ENCODE results near the gene UBL4B. TPM values are rescaled to one million over a fixed set of nuclear protein-coding genes. Genes with fewer than 3 reads are reported as not detected.

The UBL4B gene
- polyA plus RNA-seq, 1 donor (not counting 4 experiments of a cell fraction or from before 2014, with no cell fraction given): not detected

- H3K9me1 ChIP-seq (ENCODE audit: control insufficient read depth, extremely low read depth, insufficient read depth, low read length): no peaks in the 10 kb centered on the region
- no peak overlapping the region for H2AFZ ChIP-seq (ENCODE audit: control insufficient read depth, low read length)
- peaks cover 9% of the 10 kb centered on the region for H3K9me3 ChIP-seq (ENCODE audit: control insufficient read depth, low read depth, low read length)
- no peak overlapping the region for H3K4me2 ChIP-seq (ENCODE audit: control insufficient read depth, extremely low read depth, insufficient read depth, low read depth, low read length)
- H3K79me2 ChIP-seq (ENCODE audit: control insufficient read depth, insufficient read depth, low read length): no peaks in the 10 kb centered on the region
- peaks cover 74% of the 10 kb centered on the region for H3K27me3 ChIP-seq (ENCODE audit: control insufficient read depth, extremely low read depth, insufficient read depth, low read length)
- no peaks in the 10 kb centered on the region for H3K36me3 ChIP-seq (ENCODE audit: control insufficient read depth in 2 of 2, extremely low read depth in 1 of 2, insufficient read depth in 2 of 2, low read length in 2 of 2)
- H3K9ac ChIP-seq (ENCODE audit: control insufficient read depth, extremely low read depth, insufficient read depth, low read length): no peak overlapping the region
- FAIRE-seq: no peak
- H4K20me1 ChIP-seq (ENCODE audit: control insufficient read depth, extremely low read depth, insufficient read depth, low read length): no peaks in the 10 kb centered on the region
- no peaks in the 10 kb centered on the region for H3K4me1 ChIP-seq (ENCODE audit: control insufficient read depth, extremely low read depth, insufficient read depth, low read length)
- no peak overlapping the region for H3K4me3 ChIP-seq (ENCODE audit: control insufficient read depth in 2 of 3, extremely low read depth in 1 of 3, insufficient read depth in 2 of 3, low read depth in 1 of 3, low read length in 3 of 3)
- no peak overlapping the region for H3K27ac ChIP-seq (ENCODE audit: control insufficient read depth, insufficient read depth, low read length)
- dilution Hi-C loops (cut with MboI; ENCODE audit: extremely low pct_ligation_motif_present, low sequenced_read_pairs): no loop called here
- peak; percentile 90 for TF ChIP-seq EZH2 (IDR thresholded peaks at IDR 0.05; ENCODE audit: low read length)
- no peak for TF ChIP-seq CTCF (optimal IDR thresholded peaks at IDR 0.05 in 1 of 3, IDR thresholded peaks at IDR 0.05 in 1 of 3, conservative IDR thresholded peaks at IDR 0.05 in 1 of 3; ENCODE audit: extremely low read depth in 1 of 3, insufficient read depth in 2 of 3, low read length in 3 of 3)
- no peak for DNase-seq (ENCODE audit: low read depth, low spot score)
Observed at GRCh38 chr1:110069404-110070281, 42.6 kb upstream of the UBL4B start.

GRCh38 chr1:110070282-110070669 is 42.0 kb upstream of the UBL4B start:
- Histone ChIP-seq H3K9me1 (ENCODE audit: control insufficient read depth, extremely low read depth, insufficient read depth, low read length) (no peaks in the 10 kb centered on the region), H3K36me3 (ENCODE audit: control insufficient read depth in 2 of 2, extremely low read depth in 1 of 2, insufficient read depth in 2 of 2, low read length in 2 of 2) (no peaks in the 10 kb centered on the region), H3K27ac (ENCODE audit: control insufficient read depth, insufficient read depth, low read length) (no peak overlapping the region), H3K9ac (ENCODE audit: control insufficient read depth, extremely low read depth, insufficient read depth, low read length) (no peak overlapping the region), H3K79me2 (ENCODE audit: control insufficient read depth, insufficient read depth, low read length) (no peaks in the 10 kb centered on the region), H3K4me1 (ENCODE audit: control insufficient read depth, extremely low read depth, insufficient read depth, low read length) (no peaks in the 10 kb centered on the region), H3K9me3 (ENCODE audit: control insufficient read depth, low read depth, low read length) (peaks cover 9% of the 10 kb centered on the region), H2AFZ (ENCODE audit: control insufficient read depth, low read length) (no peak overlapping the region), H3K4me2 (ENCODE audit: control insufficient read depth, extremely low read depth, insufficient read depth, low read depth, low read length) (no peak overlapping the region), H3K4me3 (ENCODE audit: control insufficient read depth in 2 of 3, extremely low read depth in 1 of 3, insufficient read depth in 2 of 3, low read depth in 1 of 3, low read length in 3 of 3) (no peak overlapping the region), H3K27me3 (ENCODE audit: control insufficient read depth, extremely low read depth, insufficient read depth, low read length) (peaks cover 74% of the 10 kb centered on the region), H4K20me1 (ENCODE audit: control insufficient read depth, extremely low read depth, insufficient read depth, low read length) (no peaks in the 10 kb centered on the region)
- TF ChIP-seq CTCF (optimal IDR thresholded peaks at IDR 0.05 in 1 of 3, IDR thresholded peaks at IDR 0.05 in 1 of 3, conservative IDR thresholded peaks at IDR 0.05 in 1 of 3; ENCODE audit: extremely low read depth in 1 of 3, insufficient read depth in 2 of 3, low read length in 3 of 3) (no peak), EZH2 (IDR thresholded peaks at IDR 0.05; ENCODE audit: low read length) (no peak)
- DNase-seq (ENCODE audit: low read depth, low spot score): no peak
- FAIRE-seq: no peak
- dilution Hi-C loops (cut with MboI; ENCODE audit: extremely low pct_ligation_motif_present, low sequenced_read_pairs): no loop called here

All from keratinocyte (primary cell).